HG02938 (cell line): ENCODE results near the gene VWA7.
A peak's percentile ranks its signal among the peaks of the same experiment; 100 is the strongest.
"Not testable (repeated sequence)": the region's sequence is repeated elsewhere in the genome, so short reads cannot be mapped to it uniquely, and the experiment has no call there.

Source experiments
- ATAC-seq: cut with Tn5 transposase; IDR thresholded peaks from one replicate; pipeline ENCODE4 v1.9.1; 2021; ENCODE audit warnings: mild to moderate bottlenecking, moderate library complexity; ENCODE audit not compliant: unreplicated experiment

Gene VWA7

GRCh38 chr6:31776989-31777666, at the start of gene VWA7:
TSS of gene VWA7 (minus strand) at chr6:31777328. CDS start at chr6:31776779, 549 bp downstream.
- ATAC-seq: peak; percentile 62

- ATAC-seq: no peak
Observed at GRCh38 chr6:31826793-31827285, 49.7 kb upstream of the VWA7 start.

GRCh38 chr6:31825553-31825952, 48.4 kb upstream of the VWA7 start:
- no peak for ATAC-seq

GRCh38 chr6:31823592-31824196, 46.6 kb upstream of the VWA7 start:
- ATAC-seq: not testable (repeated sequence)

- ATAC-seq: peak; percentile 38
Observed at GRCh38 chr6:31822036-31822821, 45.1 kb upstream of the VWA7 start.

GRCh38 chr6:31821301-31822035, 44.3 kb upstream of the VWA7 start:
- peak; percentile 42 for ATAC-seq

GRCh38 chr6:31820399-31820798, 43.3 kb upstream of the VWA7 start:
- ATAC-seq: not testable (repeated sequence)

- no peak for ATAC-seq
Observed at GRCh38 chr6:31819871-31820299, 42.8 kb upstream of the VWA7 start.

GRCh38 chr6:31817929-31818511, 40.9 kb upstream of the VWA7 start:
- ATAC-seq: not testable (repeated sequence)

GRCh38 chr6:31817133-31817928, 40.2 kb upstream of the VWA7 start:
- ATAC-seq: not testable (repeated sequence)

GRCh38 chr6:31815025-31815838, 38.1 kb upstream of the VWA7 start, which contains the start of the genes HSPA1A and HSPA1L:
TSS of gene HSPA1A (plus strand) at chr6:31815543. CDS start at chr6:31815757, 214 bp downstream.
TSS of gene HSPA1L (minus strand) at chr6:31815283. CDS start at chr6:31811972, 3,311 bp downstream.
- no peak for ATAC-seq

GRCh38 chr6:31814677-31815024, 37.5 kb upstream of the VWA7 start:
- no peak for ATAC-seq

- ATAC-seq: no peak
Observed at GRCh38 chr6:31813465-31813849, 36.3 kb upstream of the VWA7 start.

- no peak for ATAC-seq
Observed at GRCh38 chr6:31811645-31812044, 34.5 kb upstream of the VWA7 start.

- not testable (repeated sequence) for ATAC-seq
Observed at GRCh38 chr6:31808599-31808998, 31.5 kb upstream of the VWA7 start.

- ATAC-seq: peak; percentile 84
Observed at GRCh38 chr6:31806470-31807272, 29.5 kb upstream of the VWA7 start, which contains the start of gene LSM2. TSS of gene LSM2 (minus strand) at chr6:31806966. CDS start at chr6:31806757, 209 bp downstream.

GRCh38 chr6:31805939-31806469, 28.9 kb upstream of the VWA7 start:
- ATAC-seq: peak; percentile 10
